HG03064 (cell line): ENCODE data around the gene PAIP1.
A peak's percentile ranks its signal among the peaks of the same experiment; 100 is the strongest.
"Not testable (repeated sequence)": the region's sequence is repeated elsewhere in the genome, so short reads cannot be mapped to it uniquely, and the experiment has no call there.

Experiments used
- ATAC-seq: cut with Tn5 transposase; IDR thresholded peaks from one replicate; pipeline ENCODE4 v1.9.1; 2021; ENCODE audit warnings: low read depth; ENCODE audit not compliant: unreplicated experiment

The PAIP1 gene, protein sequence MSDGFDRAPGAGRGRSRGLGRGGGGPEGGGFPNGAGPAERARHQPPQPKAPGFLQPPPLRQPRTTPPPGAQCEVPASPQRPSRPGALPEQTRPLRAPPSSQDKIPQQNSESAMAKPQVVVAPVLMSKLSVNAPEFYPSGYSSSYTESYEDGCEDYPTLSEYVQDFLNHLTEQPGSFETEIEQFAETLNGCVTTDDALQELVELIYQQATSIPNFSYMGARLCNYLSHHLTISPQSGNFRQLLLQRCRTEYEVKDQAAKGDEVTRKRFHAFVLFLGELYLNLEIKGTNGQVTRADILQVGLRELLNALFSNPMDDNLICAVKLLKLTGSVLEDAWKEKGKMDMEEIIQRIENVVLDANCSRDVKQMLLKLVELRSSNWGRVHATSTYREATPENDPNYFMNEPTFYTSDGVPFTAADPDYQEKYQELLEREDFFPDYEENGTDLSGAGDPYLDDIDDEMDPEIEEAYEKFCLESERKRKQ

DNA sequence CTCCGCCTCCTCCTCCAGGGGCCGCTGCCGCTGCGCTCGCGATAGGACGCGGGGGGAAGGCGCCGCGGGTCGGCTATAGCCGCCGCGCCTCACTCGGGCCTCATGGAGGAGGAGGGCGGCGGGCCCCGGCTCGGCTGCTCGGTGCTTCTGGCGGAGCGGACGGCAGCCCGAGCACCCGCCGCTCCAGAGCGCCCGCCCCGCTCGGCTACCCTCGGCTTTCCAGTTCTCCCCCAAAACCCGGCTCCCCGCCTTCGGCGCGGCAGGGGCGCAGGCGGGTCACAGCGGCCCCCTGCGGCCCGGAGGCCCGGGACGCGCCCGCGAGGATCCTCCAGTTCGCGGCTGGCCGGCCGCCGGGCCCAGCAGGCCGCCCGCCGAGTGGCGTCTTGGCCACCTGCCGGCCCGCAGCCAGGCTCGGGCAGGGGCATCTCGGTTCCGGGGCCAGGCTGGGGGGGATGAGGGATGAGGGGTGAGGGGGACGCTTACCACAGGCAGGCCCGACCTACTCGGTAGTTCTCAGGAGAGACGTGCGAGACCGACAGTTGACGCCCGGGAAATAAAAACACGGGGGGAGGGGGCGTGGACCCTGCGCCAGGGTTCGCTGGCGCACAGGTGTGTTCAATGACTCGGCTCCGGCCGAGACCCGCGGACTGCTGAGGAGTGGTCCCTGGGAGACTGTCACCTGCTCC lies at the start of gene PAIP1:
Gene PAIP1 (minus strand): TSS at position 221 of the 686 bp plus-strand sequence. CDS start 231 bp downstream, outside the sequence.
- peak; percentile 80 for ATAC-seq

DNA sequence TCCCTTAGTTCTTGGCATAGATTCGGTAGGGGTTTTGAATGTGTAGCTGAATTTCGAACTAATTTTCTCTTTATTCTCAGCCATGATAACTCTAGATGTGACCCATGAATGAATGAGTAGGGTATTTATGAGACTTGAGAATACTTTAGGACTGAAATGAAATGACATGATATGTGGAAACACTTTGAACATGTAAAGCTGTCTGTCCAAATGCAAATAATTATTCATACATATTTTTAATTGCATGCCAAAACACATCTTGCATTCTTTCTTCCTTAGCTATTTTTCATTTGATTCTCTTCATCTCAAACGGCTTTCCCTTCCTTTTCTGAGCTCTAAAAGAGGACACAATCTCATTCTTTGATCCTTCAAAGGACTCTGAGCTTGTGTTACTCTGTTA lies 49.5 kb upstream of the PAIP1 start:
- no peak for ATAC-seq

DNA sequence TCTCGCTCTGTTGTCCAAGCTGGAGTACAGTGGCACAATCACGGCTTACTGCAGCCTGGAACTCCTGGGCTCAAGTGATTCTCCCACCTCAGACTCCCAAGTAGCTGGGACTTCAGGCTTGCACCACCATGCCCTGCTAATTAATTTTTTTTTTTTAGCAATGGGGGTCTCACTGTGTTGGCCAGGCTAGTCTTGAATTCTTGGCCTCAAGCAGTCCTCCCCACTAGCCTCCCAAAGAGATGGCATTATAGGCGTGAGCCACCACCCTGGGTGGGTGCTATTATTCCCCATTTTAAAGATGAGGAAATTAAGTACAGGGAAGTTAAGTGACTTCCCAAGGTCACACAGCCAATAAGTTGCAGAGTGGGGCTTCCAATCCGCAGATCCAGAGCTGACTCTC lies 47.8 kb upstream of the PAIP1 start:
- ATAC-seq, result no peak

DNA sequence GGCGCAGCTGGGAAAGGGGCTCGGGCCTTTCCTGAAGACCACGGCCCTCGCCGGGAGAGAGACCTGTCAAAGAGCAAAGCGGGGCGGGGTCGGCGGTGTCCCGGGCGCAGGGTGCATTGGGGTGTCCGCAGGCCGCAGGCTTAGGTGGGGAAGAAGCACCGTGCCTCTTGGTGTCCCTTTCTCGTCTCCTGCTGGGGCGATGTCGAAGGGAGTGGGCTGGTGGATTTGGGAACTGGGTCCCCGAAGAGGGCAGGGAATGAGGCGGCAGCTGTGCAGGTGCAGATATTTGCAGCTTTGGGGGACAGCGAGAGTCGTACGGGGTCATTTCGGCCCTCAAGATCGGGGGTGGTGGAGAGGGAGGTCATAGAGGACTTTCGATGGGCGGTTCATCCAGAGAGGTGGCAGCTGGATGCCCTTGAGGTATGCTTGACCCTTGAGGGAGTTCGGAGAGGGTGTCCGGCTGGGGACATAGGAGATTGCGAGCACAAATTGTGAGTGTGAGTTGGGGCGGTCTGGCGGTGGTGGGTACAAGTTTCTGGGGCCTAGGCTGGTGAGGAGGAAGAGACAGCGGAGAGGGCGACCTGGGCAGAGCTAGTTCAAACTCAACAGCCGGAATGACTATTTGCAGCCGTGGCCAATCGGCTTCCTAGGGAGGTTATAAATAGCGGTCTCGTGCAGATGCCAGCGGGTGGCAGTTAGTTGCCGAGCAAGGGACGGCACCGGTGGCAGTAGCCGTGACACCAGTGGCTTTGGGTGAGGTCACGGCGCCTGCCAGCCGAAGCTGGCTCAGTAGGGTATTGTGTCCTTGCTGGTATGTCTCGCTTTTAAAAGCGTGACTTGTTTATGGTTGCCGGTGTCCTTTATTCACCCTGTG lies 46.7 kb upstream of the PAIP1 start:
- peak; percentile 43 for ATAC-seq

DNA sequence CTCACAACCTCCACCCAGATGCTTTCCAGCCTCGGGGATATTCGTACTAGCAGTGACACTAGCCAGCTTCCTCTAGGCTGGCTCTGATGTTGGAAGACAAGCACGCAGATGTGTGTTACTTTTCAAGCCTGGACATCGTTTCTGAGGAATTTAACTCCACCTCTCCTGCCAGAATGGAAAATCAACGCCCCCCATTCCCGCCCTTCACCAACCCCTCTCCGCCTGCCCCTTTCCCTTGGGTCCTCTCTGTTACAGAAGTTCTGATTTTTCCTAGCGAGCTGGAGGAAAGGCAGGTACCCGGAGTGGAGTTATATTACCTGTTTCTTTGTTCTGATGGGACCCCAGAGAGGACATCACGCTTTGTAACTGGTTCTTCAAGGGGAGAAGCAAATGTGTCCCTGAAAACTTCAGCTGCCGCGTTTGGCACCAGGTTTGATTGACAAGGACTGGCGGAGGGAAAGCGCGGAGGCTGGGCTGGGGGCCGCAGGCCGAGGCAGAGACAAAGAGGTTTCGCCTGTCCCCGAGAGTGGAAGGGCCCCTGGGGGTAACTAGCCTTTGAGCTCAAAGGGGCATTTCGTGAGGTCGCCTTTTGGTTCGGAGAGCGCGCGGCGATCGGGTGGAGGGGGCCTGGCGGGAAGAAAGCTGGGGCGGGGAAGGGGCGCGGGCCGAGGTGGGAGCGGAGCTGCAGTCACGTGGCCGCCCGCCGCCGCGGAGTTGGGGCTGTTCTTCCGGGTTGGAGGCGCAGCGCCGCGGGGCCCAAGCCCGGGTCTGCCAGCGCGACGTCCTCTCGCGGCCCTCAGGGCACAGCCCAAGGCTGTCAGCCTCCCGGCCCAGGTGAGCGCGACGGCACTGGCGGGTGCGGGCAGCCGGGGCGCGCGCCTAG lies 45.8 kb upstream of the PAIP1 start, which contains the start of gene NNT:
Gene NNT (plus strand): TSS at position 720 of the 883 bp plus-strand sequence. CDS start 6,016 bp downstream, outside the sequence.
- peak; percentile 71 for ATAC-seq

DNA sequence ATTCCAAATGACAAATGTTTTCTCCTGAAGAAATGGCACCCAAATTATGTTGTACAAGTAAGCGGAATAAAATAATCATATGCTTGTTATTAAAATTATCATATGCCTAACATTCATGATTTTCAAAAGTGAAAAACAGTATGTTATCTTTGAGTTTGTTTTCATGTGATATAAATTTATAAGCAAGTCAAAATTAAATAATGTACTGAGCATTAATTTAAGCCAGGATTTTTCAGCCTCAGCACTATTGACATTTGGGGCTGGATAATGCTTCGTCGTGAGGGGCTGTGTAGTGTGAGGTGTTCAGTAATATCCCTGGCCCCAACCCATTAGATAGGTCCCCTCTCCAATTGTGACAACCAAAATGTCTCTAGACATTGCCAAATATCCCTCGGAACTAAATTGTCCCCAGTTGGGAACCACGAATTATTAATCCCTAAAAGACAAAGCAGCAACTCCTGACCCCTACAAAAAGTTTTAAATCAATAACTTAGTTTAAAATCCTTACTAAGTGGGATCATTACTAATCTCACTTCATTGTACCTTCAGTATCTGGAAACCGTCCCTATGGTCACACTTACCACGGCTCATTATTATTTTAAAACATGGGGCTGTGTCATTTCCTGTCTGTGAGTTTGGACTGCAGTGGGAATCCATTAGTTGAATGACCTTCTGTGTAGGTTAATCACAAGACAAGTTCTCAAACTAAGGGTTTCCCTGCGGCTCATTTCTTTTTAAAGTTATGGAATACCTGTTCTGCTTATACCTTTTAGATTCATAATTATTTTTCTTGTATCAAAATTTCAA lies 44.8 kb upstream of the PAIP1 start:
- ATAC-seq, result peak; percentile 35

DNA sequence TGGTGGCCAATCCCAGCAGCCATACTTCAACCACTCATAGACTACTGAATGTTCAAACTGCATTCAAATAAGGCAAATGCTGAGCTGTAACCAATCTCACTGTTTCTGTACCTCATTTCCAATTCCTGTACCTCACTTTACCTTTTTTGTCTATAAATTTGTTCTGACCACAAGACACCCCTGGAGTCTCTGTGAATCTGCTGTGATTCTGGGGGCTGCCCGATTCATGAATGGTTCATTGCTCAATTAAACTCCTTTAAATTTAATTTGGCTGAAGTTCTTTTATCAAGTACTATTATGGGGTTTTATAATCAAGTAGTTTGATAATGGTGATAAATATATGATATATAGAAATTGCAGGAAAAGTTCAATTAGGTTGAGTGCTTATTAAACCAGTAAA lies 42.0 kb upstream of the PAIP1 start:
- not testable (repeated sequence) for ATAC-seq

DNA sequence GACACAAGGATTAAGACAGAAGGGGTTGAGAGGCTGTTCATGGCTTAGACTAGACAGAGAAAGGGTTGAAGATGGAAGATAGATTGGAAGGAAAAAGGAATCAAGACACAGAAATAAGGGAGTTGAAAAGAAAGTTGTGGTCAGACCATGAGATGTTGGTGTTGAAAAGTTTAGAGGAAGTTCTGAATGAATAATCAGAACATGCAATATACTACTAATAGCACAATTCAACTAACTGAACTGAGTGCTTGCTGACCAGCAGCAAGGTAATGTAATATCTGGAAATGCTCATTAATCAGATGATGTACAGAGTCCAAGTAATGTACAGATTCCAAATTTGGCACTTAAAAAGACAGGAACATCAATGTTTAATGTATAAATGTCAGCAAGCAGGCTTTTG lies 35.5 kb upstream of the PAIP1 start:
- ATAC-seq, result no peak

DNA sequence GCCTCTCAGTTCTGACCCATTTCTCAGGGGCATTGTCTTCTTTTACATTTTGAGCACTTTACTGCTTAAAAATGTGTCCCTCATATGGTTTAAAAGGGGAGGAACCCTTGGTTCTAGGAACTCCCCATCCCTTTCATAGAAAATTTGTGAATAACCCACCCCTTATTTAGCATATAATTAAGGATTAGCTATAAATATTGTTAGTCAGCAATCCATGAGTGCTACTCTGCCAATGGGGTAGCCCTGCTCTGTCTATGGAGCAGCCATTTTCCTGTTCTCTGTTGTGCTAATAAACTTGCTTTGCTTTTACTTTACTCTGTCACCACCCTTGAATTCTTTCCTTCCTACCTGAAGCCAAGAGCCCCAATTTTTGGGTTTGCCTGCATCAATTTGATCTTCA lies 33.8 kb upstream of the PAIP1 start:
- ATAC-seq, result no peak

DNA sequence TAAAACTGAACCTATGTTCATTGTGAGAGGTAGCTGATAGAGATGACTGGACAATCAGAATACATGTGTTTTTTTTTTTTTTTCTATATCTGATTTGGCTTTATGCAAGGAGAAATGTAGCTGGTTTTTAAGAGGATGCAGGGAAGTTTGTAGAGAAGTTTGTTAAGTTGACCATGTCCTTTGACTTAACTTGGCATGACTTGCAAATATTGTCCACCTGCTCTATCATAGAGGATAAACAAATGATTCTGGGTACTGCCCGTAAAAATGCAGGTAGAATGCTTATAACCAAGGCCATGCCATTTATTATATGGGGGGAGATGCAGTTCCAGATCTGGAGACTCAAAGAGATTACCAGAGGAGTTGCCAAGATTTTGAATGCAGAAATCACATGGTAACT lies 32.4 kb upstream of the PAIP1 start:
- ATAC-seq, result no peak

DNA sequence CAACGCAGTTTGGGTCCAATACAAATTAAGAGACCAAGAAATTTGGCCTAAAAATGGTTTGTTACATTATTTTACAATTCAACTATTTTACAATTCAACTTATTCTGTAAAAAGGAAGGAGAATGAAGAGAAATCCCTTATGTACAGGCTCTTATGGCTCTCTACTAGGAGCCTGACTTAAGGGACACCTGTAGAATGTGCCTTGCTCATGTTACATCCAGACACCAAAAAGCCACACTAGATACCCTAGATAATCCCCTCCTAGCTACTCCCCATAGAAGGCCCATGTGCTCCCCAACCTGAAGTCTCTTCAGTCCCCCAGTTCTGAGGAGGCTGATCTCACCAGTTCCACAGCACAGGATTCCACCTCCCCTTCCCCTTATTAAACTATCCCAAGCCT lies 32.0 kb upstream of the PAIP1 start:
- no peak for ATAC-seq

DNA sequence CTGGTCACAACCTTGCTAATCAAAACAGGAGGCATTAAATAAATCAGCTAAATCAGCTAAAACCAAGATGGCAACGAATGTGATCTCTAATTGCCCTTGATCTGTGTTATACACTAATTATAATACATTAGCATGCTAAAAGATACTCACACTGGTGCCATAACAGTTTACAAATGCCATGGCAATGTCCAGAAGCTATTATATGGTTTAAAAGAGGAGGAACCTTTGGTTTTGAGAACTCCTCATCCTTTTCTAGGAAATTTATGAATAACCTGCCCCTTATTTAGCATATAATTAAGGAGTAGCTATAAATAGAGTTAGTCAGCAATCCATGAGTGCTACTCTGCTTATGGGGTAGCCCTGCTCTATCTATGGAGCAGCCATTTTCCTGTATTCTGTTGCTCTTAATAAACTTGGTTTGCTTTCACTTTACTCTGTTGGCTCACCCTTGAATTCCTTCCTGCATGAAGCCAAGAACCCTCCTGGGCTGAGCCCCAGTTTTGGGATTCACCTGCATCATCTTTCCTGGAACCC lies 27.4 kb upstream of the PAIP1 start:
- ATAC-seq, result no peak

DNA sequence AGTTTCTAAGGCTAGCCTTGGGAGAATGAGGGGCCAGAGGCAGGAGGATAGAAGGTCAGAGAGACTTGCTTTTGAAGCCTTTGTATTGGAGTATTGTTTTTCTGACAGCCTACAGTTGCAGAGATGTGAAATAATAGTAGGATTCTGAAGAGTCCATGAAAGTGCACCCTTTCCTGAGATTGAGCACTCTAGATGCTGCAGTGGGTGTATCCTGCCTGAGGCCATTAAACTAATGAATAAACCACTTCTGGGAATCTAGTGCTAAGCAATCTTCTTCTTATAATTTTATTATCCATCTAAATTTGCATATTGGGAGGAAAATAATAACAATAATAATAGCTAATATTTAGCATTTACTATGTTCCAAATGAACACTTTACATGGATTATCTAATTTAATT lies 26.8 kb upstream of the PAIP1 start:
- ATAC-seq, result no peak

DNA sequence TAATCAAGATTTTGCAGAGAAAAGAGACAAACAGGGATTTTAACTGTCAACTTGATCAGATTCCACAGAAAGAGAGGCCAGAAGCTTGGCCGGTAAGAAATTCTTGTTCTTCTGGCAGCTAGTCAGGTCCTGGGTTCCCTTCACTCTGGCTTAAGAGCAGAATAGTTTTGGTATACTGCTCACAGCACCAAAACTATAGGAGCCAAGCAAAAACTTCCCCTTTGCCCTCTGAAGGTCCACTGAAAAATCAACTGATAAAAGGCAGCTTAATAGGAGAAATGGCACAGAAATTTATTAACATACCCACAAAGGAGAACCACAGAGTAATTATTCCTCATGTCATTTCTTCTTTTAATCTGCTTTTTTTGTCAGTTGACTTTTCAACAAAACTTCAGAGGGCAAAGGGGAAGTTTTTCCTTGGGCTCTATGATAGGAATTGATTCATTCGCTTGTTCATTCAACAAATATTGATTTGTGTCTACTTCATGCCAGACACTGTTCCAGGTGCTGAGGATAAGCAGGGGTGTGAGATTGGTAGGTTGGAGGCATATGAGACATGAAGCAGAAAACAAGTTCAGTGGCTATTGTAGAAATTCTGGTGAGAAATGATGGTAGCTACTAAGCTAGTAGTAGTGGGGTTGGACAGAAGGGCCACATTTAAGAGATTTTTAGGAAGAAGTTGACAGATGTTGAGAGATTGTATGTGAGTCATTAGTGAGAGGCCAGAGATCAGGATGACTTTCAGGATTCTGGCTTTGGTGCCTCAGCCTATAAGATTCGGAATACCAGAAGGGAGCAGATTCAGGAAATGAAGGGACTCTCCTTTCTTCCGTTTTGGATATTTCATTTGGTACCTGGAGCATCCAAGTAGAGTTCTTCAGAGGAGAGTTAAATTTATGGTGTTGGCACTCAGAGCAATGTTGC lies 25.5 kb upstream of the PAIP1 start:
- no peak for ATAC-seq

DNA sequence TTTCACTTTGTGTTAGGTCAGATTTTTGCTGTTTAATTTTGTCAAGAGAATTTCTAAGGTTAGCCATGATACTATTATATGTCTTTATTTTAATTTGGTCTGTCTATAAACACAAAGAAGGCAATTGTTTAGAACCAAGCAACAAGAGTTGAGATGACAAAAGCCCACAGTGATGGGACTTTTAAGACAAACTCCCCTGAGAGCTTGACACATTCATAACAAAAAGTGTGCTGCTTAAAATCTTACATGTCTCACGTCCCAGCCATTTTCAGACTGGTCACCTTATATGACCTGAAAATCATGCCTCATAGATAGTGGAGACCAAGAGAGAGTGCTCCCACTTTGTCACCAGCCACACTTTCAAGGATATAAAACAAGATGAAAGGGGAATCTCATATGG lies 24.5 kb upstream of the PAIP1 start:
- no peak for ATAC-seq

DNA sequence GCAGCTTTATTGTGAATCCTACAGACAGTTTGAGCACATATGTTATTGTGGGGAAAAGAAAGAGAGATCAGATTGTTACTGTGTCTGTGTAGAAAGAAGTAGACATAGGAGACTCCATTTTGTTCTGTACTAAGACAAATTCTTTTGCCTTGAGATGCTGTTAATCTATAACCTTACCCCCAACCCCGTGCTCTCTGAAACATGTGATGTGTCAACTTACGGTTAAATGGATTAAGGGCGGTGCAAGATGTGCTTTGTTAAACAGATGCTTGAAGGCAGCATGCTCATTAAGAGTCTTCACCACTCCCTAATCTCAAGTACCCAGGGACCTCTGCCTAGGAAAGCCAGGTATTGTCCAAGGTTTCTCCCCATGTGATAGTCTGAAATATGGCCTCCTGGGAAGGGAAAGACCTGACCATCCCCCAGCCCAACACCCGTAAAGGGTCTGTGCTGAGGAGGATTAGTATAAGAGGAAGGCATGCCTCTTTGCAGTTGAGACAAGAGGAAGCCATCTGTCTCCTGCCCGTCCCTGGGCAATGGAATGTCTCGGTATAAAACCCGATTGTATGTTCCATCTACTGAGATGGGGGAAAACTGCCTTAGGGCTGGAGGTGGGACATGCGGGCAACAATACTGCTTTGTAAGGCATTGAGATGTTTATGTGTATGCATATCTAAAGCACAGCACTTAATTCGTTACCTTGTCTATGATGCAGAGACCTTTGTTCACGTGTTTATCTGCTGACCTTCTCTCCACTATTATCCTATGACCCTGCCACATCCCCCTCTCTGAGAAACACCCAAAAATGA lies 23.7 kb upstream of the PAIP1 start:
- ATAC-seq, result not testable (repeated sequence)

DNA sequence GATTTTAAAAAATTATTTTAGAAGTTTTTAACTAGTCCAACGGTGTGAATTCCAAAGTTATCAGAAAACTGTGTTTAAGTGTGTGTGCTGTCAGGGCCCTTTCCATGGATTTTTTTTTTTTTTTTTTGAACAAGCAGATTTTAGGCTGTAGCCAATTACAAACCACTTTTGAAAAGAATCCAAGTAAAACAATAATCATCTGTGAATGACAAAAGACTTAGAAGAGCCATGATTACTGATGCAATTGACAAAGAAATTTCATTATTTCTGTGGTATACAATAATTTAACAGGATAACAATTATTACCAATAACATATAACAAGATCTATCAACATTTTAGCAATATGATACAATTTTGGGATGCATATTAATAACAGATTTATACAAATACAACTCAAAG lies 16.2 kb upstream of the PAIP1 start:
- ATAC-seq, result no peak
